Esophagus squamous epithelium (tissue), 4 donors: Measurements from ENCODE around the gene CYP26B1.

Experiments used
- POLR2A ChIP-seq, 4 donors: fragments of 450-650 bp; IDR thresholded peaks; one replicate each; pipeline ENCODE4 v1.6.1; 2017; ENCODE audit warnings: antibody characterized with exemption in 4 of 4, mild to moderate bottlenecking in 4 of 4, moderate library complexity in 3 of 4
- TF ChIP-seq, protein P1 (sequence below), 6 experiments: fragments of 450-650 bp in 4 of 6; fragments of 200-600 bp in 2 of 6; sonication (generic) in 2 of 6; IDR thresholded peaks; one replicate each; pipeline ENCODE4 v1.5.1; 2016 to 2019; ENCODE audit warnings: antibody characterized with exemption in 6 of 6, mild to moderate bottlenecking in 4 of 6, moderate library complexity in 4 of 6

GRCh38 chr2:72090271-72090720 lies 57.4 kb downstream of the CYP26B1 start:
- TF ChIP-seq POLR2A (IDR thresholded peaks at IDR 0.05): no peak
- TF ChIP-seq, protein P1, sequence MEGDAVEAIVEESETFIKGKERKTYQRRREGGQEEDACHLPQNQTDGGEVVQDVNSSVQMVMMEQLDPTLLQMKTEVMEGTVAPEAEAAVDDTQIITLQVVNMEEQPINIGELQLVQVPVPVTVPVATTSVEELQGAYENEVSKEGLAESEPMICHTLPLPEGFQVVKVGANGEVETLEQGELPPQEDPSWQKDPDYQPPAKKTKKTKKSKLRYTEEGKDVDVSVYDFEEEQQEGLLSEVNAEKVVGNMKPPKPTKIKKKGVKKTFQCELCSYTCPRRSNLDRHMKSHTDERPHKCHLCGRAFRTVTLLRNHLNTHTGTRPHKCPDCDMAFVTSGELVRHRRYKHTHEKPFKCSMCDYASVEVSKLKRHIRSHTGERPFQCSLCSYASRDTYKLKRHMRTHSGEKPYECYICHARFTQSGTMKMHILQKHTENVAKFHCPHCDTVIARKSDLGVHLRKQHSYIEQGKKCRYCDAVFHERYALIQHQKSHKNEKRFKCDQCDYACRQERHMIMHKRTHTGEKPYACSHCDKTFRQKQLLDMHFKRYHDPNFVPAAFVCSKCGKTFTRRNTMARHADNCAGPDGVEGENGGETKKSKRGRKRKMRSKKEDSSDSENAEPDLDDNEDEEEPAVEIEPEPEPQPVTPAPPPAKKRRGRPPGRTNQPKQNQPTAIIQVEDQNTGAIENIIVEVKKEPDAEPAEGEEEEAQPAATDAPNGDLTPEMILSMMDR (IDR thresholded peaks at IDR 0.05): no peak
